Fibroblast of pulmonary artery (primary cell): ENCODE measurements around the gene CLRN3.

Source experiments
- DNase-seq: peaks from one replicate; pipeline ENCODE4 v3.0.0-alpha.2; 2010; ENCODE audit warnings: low read depth
- H3K4me3 ChIP-seq: replicated peaks from 2 replicates; pipeline ENCODE4 v1.5.1; 2011; ENCODE audit warnings: low read depth, mild to moderate bottlenecking, control low read depth, low read length, moderate library complexity
- CTCF ChIP-seq: IDR thresholded peaks from 2 replicates; pipeline ENCODE4 v1.5.1; 2011; ENCODE audit warnings: mild to moderate bottlenecking, control low read depth, low read length, inconsistent platforms; ENCODE audit errors: missing control alignments

The CLRN3 gene

GRCh38 chr10:127888521-127889312 lies 4.0 kb downstream of the CLRN3 start:
- TF ChIP-seq CTCF: no peak
- DNase-seq: no peak
- H3K4me3 ChIP-seq: no peak overlapping the region

GRCh38 chr10:127887541-127888415 lies 5.0 kb downstream of the CLRN3 start:
- DNase-seq: no peak
- H3K4me3 ChIP-seq: no peak overlapping the region
- no peak for TF ChIP-seq CTCF

GRCh38 chr10:127886371-127887051 lies 6.2 kb downstream of the CLRN3 start:
- no peak for DNase-seq
- TF ChIP-seq CTCF: no peak
- H3K4me3 ChIP-seq: no peak overlapping the region

- DNase-seq: no peak
- no peak overlapping the region for H3K4me3 ChIP-seq
Measured at GRCh38 chr10:127884501-127884900, 8.2 kb downstream of the CLRN3 start.

GRCh38 chr10:127883516-127883915 lies 9.2 kb downstream of the CLRN3 start:
- no peak overlapping the region for H3K4me3 ChIP-seq
- no peak for TF ChIP-seq CTCF
- DNase-seq: no peak

More at GRCh38 chr10:127884501-127884900, 8.2 kb downstream of the CLRN3 start:
- TF ChIP-seq CTCF: no peak

- DNase-seq: no peak
- no peak for TF ChIP-seq CTCF
- H3K4me3 ChIP-seq: no peak overlapping the region
Measured at GRCh38 chr10:127882801-127883459, 9.8 kb downstream of the CLRN3 start.
